Kidney epithelial cell (primary cell): ENCODE results near the gene ZNF280B. TPM values are rescaled to one million over a fixed set of nuclear protein-coding genes. Genes with fewer than 3 reads are reported as not detected.

ENCODE experiments used
- DNase-seq: peaks from one replicate; pipeline ENCODE4 v3.0.0-alpha.2; 2010; ENCODE audit warnings: low read depth
- H3K27me3 ChIP-seq: 2 replicates; pipeline ENCODE4 v1.6.0; 2011; ENCODE audit warnings: low read length; ENCODE audit not compliant: control insufficient read depth, insufficient read depth
- H3K36me3 ChIP-seq: 2 replicates; pipeline ENCODE4 v1.5.1; 2011; ENCODE audit warnings: low read length; ENCODE audit not compliant: control insufficient read depth, insufficient read depth
- H3K4me3 ChIP-seq: 2 replicates; pipeline ENCODE4 v1.5.1; 2011; ENCODE audit warnings: low read depth, mild to moderate bottlenecking, control low read depth, low read length
- CTCF ChIP-seq: IDR thresholded peaks from 2 replicates; pipeline ENCODE4 v1.5.1; 2011; ENCODE audit warnings: mild to moderate bottlenecking, moderate library complexity, low read length, control low read depth, inconsistent platforms; ENCODE audit not compliant: insufficient read depth, poor library complexity, severe bottlenecking
- total RNA-seq: library from RNA; depleted of rRNA; stranded (reverse); fragments of >200 nt; gene quantifications from 2 replicates; pipeline ENCODE4 v1.2.3, GENCODE V29; 2015

The ZNF280B gene
- 2.7 and 4.0 TPM in 2 replicates for total RNA-seq

GRCh38 chr22:22508274-22509176, at the start of gene ZNF280B:
ZNF280B (minus strand) TSS chr22:22508742; CDS start chr22:22489398, 19,344 bp downstream.
- no peaks in the 10 kb centered on the region for H3K27me3 ChIP-seq
- TF ChIP-seq CTCF: peak; percentile 71
- peak; percentile 25 for DNase-seq

GRCh38 chr22:22556995-22557925, 48.7 kb upstream of the ZNF280B start:
- TF ChIP-seq CTCF: no peak
- no peak for DNase-seq
- no peaks in the 10 kb centered on the region for H3K36me3 ChIP-seq
- no peak overlapping the region for H3K4me3 ChIP-seq
- no peaks in the 10 kb centered on the region for H3K27me3 ChIP-seq

More at GRCh38 chr22:22508274-22509176, at the start of gene ZNF280B:
- Histone ChIP-seq H3K36me3 (no peaks in the 10 kb centered on the region), H3K4me3 (peak within 1 kb of the TSS; percentile 63)

GRCh38 chr22:22556578-22556977, 48.0 kb upstream of the ZNF280B start:
- no peak overlapping the region for H3K4me3 ChIP-seq

GRCh38 chr22:22555596-22555995, 47.1 kb upstream of the ZNF280B start:
- no peak for DNase-seq
- Histone ChIP-seq H3K4me3 (no peak overlapping the region), H3K27me3 (no peaks in the 10 kb centered on the region), H3K36me3 (no peaks in the 10 kb centered on the region)
- no peak for TF ChIP-seq CTCF

More at GRCh38 chr22:22556578-22556977, 48.0 kb upstream of the ZNF280B start:
- no peak for DNase-seq
- Histone ChIP-seq H3K27me3 (no peaks in the 10 kb centered on the region), H3K36me3 (no peaks in the 10 kb centered on the region)
- TF ChIP-seq CTCF: no peak

GRCh38 chr22:22554587-22555284, 46.2 kb upstream of the ZNF280B start:
- no peaks in the 10 kb centered on the region for H3K27me3 ChIP-seq
- TF ChIP-seq CTCF: no peak
- H3K36me3 ChIP-seq: no peaks in the 10 kb centered on the region
- no peak for DNase-seq
- no peak overlapping the region for H3K4me3 ChIP-seq
